GM19463 (cell line): ENCODE results near the gene CDK3.
A peak's percentile ranks its signal among the peaks of the same experiment; 100 is the strongest.
"Not testable (repeated sequence)": the region's sequence is repeated elsewhere in the genome, so short reads cannot be mapped to it uniquely, and the experiment has no call there.

Source experiments
- ATAC-seq: cut with Tn5 transposase; IDR thresholded peaks from one replicate; pipeline ENCODE4 v1.9.1; 2021; ENCODE audit warnings: mild to moderate bottlenecking, moderate library complexity; ENCODE audit not compliant: unreplicated experiment

The CDK3 gene

DNA sequence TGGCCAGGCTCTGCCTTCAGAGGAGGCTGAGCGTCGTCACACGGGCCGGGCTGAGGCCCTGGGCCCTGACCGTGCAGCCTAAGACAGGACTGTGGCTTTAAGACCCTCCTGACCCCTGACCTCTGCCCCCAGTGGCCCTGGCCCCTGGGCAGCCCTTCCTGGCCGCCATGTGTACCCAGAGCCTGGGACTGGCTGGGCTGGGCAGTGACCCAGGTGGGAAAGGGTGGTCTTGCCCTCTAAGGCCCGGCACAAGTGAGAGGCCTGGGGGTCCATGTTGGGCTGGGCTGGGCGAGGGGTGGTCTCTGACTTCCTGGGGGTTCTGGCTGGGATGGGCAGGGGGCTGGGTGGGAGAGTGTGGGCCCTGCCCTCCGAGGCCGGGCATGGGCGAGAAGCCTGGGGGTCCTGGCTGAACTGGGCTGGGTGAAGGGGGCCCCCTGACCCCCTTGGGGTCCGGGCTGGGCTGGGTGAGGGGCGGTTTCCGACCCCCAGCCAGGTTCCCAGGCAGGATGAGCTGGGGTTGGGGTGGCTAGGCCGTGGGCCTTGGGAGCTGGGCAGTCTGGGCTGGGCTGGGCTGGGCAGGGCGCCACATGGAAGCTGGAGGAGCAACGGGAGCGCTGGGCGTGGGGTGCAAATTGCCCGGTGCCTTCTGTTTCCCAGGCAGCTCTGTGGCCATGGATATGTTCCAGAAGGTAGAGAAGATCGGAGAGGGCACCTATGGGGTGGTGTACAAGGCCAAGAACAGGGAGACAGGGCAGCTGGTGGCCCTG lies at the start of gene CDK3:
TSS of gene CDK3 (plus strand) at position 101 of the 767 bp plus-strand sequence. CDS start at position 672, 571 bp downstream.
- no peak for ATAC-seq

DNA sequence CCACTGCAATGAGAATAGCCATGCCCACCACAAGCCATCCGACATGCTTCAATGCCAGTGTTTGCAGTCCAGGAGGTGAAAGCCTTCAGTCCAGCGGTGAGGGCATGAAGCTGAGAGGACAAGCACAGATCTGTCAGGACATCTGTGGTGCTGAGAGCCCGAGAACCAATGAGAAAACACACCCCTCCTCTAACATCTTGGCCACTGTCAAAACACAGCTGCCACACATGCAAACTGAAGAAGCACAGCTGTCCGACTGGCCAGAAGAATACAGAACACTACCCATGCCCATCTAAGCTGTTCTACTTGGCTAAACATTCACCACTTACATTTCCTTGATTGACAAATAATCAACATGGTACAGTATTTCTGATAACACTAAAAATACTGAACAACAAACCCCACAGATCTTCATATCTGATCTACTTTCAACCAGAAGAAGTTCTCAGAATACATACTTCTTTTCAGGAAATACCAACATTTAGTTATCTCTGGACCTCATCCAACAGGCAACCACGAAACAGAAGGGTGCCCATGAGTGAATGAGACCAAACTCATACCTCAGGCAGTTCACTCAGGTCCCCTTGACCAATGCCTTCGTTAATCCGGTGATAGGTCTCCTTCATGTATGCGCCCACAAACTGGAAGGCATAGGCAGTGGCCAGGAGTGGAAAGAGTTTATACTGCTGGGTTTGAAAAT lies 49.6 kb upstream of the CDK3 start:
- no peak for ATAC-seq

DNA sequence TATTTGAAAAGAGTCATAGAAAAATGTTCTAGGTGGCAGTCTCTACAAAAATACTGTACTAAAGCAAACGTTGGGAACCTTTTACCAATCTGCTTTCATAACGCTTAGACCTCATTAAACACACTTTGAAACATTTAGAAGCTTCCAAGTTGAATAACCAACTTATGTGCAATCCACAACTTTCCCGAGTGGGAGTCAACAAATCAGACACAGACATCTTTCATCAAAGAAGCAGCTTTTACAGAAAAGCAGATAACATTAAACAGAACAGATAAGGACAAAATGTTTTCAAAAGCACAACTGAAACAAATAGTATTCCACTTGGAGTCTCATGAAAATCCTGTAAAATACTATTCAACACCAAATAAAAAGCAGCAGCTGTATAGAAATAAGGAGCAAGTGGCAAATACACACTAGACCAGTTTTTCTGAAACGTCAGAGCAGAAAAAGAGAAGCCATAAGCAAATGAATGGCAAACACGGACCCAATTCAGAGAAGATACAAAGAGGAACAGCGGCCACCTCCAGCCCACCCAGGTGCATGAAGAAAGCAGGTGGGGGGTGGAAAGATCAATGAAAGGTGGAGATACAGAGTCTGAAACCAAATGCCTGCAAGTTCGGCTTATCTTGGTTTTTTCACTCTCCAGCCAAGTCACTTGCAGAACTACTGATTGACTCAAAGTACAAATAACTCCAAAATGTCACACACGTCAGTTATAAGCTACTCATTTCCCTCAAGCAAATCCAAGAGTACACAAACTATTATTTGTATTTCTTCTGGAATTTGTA lies 41.4 kb upstream of the CDK3 start:
- ATAC-seq, result no peak

DNA sequence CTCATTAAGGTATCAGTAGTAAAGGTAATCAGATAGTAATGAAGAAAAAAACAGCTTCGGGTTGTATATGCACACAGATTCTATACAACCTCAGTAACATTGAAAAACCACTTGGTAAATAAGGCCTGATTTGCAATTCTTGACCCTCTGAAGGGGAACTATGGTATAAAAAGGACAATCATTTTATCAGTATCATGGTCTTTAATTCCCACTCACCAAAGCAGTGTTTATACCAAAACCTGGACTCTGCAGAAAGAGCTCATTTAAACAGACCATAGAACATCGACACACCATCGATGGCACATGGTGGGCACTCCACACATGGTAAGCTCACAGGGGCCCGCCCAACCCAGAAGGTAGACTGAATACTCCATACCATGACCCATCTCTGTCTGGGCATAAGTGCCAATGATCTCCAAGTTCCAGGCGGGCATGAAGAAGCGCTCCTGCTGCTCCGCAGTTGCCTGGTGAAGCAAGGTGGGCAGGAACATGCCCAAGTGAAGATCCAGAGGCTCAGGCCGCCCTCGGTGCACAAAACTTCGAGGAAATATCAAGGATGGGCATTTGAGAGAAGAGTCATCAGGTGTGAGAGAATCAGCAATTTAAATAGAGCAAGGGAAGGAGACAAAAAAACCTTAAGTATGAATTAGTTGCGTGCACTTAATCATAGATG lies 40.7 kb upstream of the CDK3 start:
- no peak for ATAC-seq

DNA sequence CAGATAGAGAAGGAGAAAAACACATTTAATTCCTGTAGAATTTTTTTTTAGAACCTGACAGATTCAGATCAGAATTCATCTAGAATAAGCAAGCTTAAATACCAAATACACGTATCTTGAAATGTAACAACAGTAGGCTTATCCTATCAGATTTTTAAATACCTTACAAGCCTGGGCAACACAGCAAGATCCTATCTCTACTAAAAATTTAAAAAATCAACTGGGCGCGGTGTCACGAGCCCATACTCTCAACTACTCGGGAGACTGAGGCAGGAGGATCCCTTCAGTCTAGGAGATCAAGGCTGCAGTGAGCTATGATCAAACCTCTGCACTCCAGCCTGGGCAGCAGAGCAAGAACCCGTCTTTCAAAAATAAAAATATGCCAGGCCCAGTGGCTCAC lies 35.2 kb upstream of the CDK3 start:
- no peak for ATAC-seq

DNA sequence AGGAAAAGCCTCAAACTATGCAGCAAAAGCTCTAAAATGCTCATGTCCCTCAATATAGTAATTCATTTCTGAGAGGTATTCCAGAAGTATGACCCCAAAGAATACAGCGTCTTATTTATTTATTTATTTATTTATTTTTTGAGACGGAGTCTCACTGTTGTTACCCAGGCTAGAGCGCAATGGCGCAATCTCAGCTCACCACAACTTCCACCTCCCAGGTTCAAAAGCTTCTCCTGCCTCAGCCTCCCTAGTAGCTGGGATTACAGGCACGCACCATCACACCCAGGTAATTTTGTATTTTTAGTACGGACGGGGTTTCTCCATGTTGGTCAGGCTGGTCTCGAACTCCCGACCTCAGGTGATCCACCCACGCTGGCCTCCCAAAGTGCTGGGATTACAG lies 31.6 kb upstream of the CDK3 start:
- not testable (repeated sequence) for ATAC-seq

DNA sequence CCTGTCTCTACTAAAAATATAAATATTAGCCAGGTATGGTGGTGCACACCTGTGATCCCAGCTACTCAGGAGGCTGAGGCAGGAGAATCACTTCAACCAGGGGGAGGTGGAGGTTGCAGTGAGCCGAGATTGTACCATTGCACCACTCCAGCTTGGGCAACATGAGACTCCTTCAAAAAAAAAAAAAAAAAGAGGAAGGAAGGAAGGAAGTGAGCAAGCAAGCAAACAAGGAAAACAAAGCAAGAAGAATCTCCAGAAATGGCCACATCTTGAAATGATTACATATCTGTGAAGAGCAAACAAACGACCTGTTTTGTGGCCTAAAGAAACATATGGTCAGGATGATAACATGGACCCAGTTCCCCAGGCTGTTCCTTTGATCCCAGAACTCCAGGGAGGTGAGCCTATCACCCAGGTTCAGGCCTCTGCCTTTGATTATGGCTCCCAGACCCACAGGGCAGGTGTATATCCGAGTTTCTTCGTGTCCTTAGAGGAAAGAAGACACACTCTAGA lies 30.6 kb upstream of the CDK3 start:
- no peak for ATAC-seq

DNA sequence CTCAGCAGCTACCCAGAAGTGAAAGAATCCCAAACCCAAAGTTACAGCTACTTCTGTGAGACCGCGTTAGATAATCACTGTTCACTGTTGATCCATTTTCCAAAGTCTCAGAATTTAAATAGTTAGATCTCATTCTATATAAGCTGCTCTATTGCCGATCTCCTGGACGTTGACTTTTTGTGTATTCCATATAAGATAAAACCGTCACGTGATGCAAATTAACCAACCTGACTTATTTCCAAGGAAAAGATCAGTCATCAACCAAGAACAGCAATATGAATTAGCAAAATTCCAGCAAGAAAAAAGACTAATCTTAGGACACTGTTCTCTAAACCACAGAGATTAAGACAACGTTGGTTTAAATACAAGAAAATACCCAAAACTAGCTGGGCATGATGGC lies 30.0 kb upstream of the CDK3 start:
- ATAC-seq, result no peak

DNA sequence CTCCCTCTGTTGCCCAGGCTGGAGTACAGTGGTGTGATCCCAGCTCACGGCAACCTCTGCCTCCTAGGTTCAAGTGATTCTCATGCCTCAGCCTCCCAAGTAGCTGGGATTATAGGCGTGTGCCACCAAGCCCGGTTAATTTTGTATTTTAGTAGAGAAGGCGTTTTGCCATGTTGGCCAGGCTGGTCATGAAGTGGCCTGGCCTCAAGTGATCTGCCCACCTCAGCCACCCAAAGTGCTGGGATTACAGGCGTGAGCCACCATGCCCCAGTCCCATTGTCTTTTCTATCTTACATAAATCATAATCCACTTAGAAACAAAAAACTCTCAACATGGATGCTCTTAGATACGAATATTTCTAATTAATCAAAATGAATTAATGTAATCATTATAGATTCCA lies 25.5 kb upstream of the CDK3 start:
- not testable (repeated sequence) for ATAC-seq

DNA sequence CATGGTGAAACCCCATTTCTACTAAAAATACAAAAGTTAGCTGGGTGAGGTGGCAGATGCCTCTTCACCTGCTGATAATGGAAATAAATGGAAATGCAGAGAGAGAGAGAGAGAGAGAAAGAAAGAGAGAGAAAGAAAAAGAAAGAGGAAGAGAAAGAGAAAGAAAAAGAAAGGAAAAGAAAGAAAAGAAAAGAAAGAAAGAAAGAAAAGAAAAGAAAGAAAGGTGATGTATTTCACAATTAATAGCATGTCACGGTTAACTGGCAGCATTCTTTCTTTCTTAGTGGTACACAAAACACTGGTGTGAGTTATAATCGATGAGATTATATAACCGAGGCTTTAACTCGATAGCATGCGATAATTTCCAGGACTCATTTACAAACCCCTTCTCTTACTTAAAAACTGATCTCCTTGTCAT lies 24.9 kb upstream of the CDK3 start:
- no peak for ATAC-seq

DNA sequence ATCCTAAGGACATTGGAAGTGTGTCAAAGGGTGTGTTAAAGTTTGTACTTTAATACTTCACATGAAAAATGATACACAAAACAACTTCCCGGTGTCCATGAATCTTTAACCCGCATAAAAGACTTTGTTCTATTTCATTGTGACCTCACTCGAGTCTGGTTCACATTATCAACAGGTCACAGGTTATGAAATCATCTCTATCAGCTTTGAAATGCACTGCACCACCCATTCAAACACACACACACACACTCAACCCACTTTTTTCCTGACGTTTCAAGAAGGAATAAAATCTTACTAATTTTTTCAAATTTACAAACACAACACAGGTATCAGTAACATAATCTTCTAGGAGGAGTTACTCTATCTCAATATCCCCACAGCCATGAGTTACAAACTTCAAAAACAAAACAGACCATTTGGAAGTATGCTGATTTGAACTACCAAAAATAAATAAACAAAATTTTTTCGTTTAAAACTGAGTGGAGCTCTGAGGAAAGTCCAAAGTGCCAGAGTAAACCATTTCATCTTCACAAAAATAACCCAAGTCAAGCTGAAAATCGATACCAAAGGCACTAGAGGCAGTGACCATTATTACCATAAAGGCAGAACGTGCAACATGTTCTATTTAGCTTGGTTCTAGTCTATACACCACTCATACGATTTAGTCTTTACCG lies 24.3 kb upstream of the CDK3 start:
- no peak for ATAC-seq

DNA sequence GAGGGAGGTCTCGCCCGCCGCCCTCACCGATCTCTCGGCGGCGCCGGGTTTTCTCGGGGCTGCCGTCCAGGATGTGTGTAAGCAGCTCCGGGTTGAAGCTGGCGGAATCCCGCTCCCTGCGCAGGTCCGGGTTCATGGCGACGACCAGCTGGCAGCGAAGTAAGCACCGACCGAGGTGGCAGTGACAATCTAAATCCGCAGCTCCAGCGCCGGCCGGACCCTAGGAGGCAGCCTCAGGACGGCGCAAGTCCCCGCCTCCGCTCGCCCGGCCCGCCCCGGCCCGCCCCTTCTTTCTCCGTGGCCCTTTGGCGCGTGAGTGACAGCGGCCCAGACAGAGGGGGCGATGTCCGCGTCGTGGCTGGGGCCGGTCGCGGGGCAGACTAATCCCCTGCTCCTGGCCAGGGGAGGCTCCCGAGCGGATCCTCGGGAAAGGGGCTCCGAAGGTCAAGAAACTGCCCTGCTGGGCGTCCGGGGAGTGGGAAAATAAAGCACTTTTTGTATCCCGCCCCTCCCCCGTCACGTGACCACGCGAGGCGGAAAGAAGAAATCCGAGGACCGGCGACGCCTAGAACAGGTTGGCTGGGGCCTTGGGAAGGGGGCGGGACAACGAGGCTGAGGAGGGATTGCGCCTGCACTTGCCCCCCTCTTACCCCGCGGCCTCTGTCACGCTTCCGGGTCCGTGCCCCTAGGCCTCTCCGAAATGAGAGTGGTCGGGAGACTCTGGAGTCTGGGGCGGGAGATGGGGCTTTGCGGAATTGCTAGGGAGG lies 21.5 kb upstream of the CDK3 start, which contains the start of the genes ACOX1 and TEN1:
TSS of gene ACOX1 (minus strand) at position 229 of the 767 bp plus-strand sequence. CDS start at position 136, 93 bp downstream.
TSS of gene TEN1 (plus strand) at position 303 of the 767 bp plus-strand sequence. CDS start 6,953 bp downstream, outside the sequence.
- ATAC-seq, result peak; percentile 91

DNA sequence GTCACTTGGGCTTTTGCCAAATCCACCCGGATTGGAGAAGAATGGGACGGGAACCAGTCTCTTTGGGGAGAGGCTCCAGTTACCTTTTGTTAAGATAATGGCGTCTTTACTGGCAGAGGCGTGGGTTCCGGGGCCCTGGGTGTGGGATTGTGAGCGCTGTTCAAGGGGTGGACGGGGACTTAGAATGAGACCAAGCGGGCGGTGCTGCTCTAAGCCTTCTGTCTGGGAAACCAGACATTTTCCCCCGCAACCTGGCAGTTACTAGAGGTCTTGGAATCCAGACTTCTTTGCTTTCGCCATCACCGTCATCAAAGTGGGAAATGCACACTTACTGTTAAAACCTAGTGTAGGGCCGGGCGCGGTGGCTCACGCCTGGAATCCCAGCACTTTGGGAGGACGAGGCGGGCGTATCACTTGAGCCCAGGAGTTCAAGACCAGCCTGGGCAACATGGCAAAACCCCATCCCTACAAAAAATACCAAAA lies 20.9 kb upstream of the CDK3 start:
- peak; percentile 15 for ATAC-seq

DNA sequence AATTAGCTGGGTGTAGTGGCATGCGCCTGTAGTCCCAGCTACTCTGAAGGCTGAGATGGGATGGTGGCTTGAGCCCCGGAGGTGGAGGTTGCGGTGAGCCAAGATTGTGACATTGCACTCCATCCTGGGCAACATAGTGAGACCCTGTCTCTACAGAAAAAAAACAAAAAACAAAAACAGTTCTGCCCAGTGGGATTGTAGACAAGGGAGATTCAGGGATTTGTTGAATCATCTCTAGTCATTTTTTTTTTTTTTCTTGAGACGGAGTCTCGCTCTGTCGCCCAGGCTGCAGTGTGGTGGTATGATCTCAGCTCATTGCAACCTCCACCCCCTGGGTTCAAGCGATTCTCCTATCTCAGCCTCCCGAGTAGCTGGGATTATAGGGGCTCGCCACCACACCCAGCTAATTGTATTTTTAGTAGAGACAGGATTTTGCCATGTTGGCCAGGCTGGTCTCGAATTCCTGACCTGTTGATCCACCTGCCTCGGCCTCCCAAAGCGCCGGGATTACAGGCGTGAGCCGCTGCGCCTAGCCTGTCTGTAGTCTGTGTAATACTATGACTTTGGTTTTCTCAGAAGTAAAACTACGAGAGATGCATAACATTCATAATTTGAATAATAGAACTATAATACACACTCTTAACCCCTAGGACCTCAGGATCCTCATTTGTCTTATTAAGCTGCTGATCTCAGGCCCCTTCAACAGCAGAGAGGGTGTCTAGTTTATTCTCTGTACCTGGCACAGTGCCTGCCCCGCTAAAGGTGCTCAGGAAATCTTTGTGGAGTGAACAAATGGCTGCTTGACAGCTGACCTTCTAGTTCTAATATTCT lies 20.3 kb upstream of the CDK3 start:
- ATAC-seq, result no peak

DNA sequence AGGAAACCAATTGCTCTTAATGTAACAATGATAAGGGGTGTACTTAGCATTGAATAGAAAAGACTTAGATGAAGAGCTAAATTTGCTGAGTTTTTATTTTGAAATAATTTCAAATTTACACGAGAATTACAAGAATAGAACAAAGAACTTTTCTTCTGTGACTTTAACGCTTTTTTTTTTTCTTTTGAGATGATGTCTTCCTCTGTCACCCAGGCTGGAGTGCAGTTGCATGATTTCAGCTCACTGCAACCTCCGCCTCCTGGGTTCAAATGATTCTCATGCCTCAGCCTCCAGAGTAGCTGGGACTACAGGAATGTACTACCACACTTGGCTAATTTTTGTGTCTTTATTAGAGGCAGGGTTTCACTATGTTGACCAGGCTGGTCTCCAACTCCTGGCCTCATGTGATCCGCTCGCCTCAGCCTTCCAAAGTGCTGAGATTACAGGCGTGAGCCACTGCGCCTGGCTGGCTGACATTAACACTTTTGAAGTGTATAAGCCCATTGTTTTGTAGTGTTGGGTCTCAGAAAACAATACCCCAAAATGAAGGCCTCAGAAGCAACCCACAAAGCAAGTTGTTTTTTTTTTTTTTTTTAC lies 19.5 kb upstream of the CDK3 start:
- no peak for ATAC-seq

DNA sequence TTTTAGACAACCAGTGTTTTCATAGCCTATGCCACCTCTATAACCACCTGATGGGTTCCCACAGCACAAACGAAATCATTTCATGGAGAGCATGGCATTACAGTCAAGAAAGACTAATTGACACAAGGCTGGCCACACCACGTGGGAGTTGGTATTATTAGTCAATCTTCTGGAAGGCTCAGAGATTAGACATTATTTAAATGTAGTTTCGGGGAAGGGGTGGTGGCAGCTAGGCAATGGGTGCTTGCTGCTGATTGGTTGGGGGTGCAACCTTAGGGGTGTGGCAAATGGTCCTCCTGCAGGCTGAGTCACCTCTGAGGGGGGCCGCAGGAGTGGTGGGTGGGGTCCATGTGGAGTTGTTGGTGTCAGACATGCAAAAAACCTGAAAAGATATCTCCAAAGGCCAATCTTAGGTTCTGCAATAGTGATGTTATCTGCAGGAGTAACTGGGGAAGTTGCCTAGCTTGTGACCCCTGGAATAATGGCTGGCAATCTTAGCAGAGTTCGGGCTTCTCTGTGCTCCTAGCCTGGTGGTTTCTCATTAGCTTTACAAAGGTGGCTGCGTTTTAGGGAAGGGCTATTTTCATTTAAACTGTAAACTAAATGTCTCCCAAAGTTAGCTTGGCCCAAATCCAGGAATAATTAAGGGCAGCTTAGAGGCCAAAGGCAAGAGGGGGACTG lies 17.0 kb upstream of the CDK3 start:
- no peak for ATAC-seq

DNA sequence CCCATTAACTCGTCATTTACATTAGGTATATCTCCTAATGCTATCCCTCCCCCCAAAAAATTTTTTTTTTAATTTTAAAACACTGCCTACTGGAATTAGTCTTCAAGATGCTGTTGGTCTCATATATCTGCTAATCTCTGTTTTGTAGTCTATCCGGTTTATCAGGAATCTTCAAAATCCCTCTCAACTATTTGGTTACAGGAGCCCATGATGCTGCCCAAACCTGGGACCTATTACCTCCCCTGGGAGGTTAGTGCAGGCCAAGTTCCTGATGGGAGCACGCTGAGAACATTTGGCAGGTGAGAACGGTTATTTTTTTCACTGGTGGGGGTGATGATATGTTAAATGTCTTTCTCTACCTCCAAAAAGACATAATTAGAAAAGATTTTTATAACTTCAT lies 14.7 kb upstream of the CDK3 start:
- ATAC-seq, result no peak
